Mesenchymal stem cell (in vitro differentiated cells and primary cell): ENCODE results near the gene VEPH1.

Source experiments
- DNase-seq: peaks from one replicate; pipeline ENCODE4 v3.0.0-alpha.2; 2013
- H2AFZ ChIP-seq: one replicate; pipeline ENCODE4 v1.6.1; 2013; ENCODE audit warnings: low read depth, mild to moderate bottlenecking, control low read depth, inconsistent platforms, low read length, moderate library complexity
- H2AK5ac ChIP-seq: 2 replicates; pipeline ENCODE4 v1.6.1; 2013; ENCODE audit warnings: low read length, moderate library complexity, mild to moderate bottlenecking, inconsistent platforms; ENCODE audit not compliant: severe bottlenecking
- H2BK120ac ChIP-seq: one replicate; pipeline ENCODE4 v1.6.1; 2013; ENCODE audit warnings: low read depth, mild to moderate bottlenecking, inconsistent platforms, low read length, moderate library complexity
- H2BK12ac ChIP-seq, 2 experiments: one replicate each; pipeline ENCODE4 v1.6.1; 2013; ENCODE audit warnings: inconsistent platforms in 2 of 2, low read length in 2 of 2, mild to moderate bottlenecking in 2 of 2, moderate library complexity in 2 of 2, control low read depth in 1 of 2
- H2BK15ac ChIP-seq: one replicate; pipeline ENCODE4 v1.6.1; 2013; ENCODE audit warnings: mild to moderate bottlenecking, low read depth, inconsistent platforms; ENCODE audit not compliant: poor library complexity, severe bottlenecking
- H2BK5ac ChIP-seq: 2 replicates; pipeline ENCODE4 v1.6.1; 2013; ENCODE audit warnings: low read depth, mild to moderate bottlenecking, low read length, control low read depth, inconsistent platforms; ENCODE audit not compliant: poor library complexity, severe bottlenecking
- H3K14ac ChIP-seq, 2 experiments: one replicate each; pipeline ENCODE4 v1.6.1; 2013; ENCODE audit warnings: inconsistent platforms in 2 of 2, low read length in 2 of 2, control low read depth in 1 of 2, mild to moderate bottlenecking in 1 of 2, moderate library complexity in 1 of 2
- H3K18ac ChIP-seq, 2 experiments: one replicate each; pipeline ENCODE4 v1.6.1; 2013; ENCODE audit warnings: inconsistent platforms in 2 of 2, low read length in 2 of 2, control low read depth in 1 of 2, low read depth in 1 of 2, mild to moderate bottlenecking in 1 of 2
- H3K23ac ChIP-seq, 2 experiments: one replicate each; pipeline ENCODE4 v1.6.1; 2013; ENCODE audit warnings: inconsistent platforms in 2 of 2, low read length in 2 of 2, mild to moderate bottlenecking in 2 of 2, moderate library complexity in 2 of 2, control low read depth in 1 of 2
- H3K27ac ChIP-seq: 2 replicates; pipeline ENCODE4 v1.5.1; 2013; ENCODE audit warnings: mild to moderate bottlenecking, moderate library complexity, low read length, control low read depth, inconsistent platforms; ENCODE audit not compliant: poor library complexity, severe bottlenecking
- H3K27me3 ChIP-seq, 2 experiments: 2 replicates each; pipeline versions ENCODE4 v1.6.1 to v1.7.0; 2013; ENCODE audit warnings: low read length in 2 of 2, mild to moderate bottlenecking in 2 of 2, moderate library complexity in 2 of 2, control low read depth in 1 of 2, inconsistent platforms in 1 of 2; ENCODE audit not compliant: control insufficient read depth in 1 of 2, insufficient read depth in 1 of 2
- H3K36me3 ChIP-seq, 2 experiments: 2 replicates each; pipeline versions ENCODE4 v1.6.1 to v1.7.0; 2013; ENCODE audit warnings: low read length in 2 of 2, control low read depth in 1 of 2, inconsistent platforms in 1 of 2, low read depth in 1 of 2, mild to moderate bottlenecking in 1 of 2; ENCODE audit not compliant: insufficient read depth in 2 of 2, control insufficient read depth in 1 of 2
- H3K4ac ChIP-seq, 2 experiments: one replicate each; pipeline ENCODE4 v1.6.1; 2013; ENCODE audit warnings: inconsistent platforms in 2 of 2, low read length in 2 of 2, mild to moderate bottlenecking in 2 of 2, moderate library complexity in 2 of 2, control low read depth in 1 of 2, low read depth in 1 of 2
- H3K4me1 ChIP-seq: 2 replicates; pipeline ENCODE4 v1.6.1; 2013; ENCODE audit warnings: low read depth, low read length, control low read depth; ENCODE audit not compliant: control insufficient read depth, insufficient read depth
- H3K4me2 ChIP-seq: 2 replicates; pipeline ENCODE4 v1.6.1; 2013; ENCODE audit warnings: low read length, mild to moderate bottlenecking, inconsistent platforms; ENCODE audit not compliant: poor library complexity, severe bottlenecking
- H3K4me3 ChIP-seq, 2 experiments: 2 replicates each; pipeline versions ENCODE4 v1.5.1 to v1.7.0; 2013; ENCODE audit warnings: low read length in 2 of 2, mild to moderate bottlenecking in 2 of 2, control low read depth in 1 of 2, low read depth in 1 of 2; ENCODE audit not compliant: insufficient read depth in 1 of 2
- H3K79me1 ChIP-seq: replicated peaks from 2 replicates; pipeline ENCODE4 v1.6.1; 2013; ENCODE audit warnings: mild to moderate bottlenecking, control low read depth, low read length, inconsistent platforms; ENCODE audit not compliant: poor library complexity, severe bottlenecking
- H3K9ac ChIP-seq: 2 replicates; pipeline ENCODE4 v1.7.0; 2013; ENCODE audit warnings: mild to moderate bottlenecking, low read length, moderate library complexity
- H3K9me3 ChIP-seq: 2 replicates; pipeline ENCODE4 v1.7.0; 2013; ENCODE audit warnings: mild to moderate bottlenecking, low read length; ENCODE audit not compliant: control insufficient read depth
- H4K8ac ChIP-seq: one replicate; pipeline ENCODE4 v1.6.1; 2013; ENCODE audit warnings: inconsistent platforms, mild to moderate bottlenecking, low read length, moderate library complexity
- H4K91ac ChIP-seq: one replicate; pipeline ENCODE4 v1.6.1; 2013; ENCODE audit warnings: mild to moderate bottlenecking, low read length, inconsistent platforms
- WGBS: methylation state at CpG from one replicate; pipeline ENCODE4 v1.1.7; 2013; ENCODE audit warnings: mixed read lengths; 5-methylcytosine and 5-hydroxymethylcytosine counted together

Gene VEPH1

DNA sequence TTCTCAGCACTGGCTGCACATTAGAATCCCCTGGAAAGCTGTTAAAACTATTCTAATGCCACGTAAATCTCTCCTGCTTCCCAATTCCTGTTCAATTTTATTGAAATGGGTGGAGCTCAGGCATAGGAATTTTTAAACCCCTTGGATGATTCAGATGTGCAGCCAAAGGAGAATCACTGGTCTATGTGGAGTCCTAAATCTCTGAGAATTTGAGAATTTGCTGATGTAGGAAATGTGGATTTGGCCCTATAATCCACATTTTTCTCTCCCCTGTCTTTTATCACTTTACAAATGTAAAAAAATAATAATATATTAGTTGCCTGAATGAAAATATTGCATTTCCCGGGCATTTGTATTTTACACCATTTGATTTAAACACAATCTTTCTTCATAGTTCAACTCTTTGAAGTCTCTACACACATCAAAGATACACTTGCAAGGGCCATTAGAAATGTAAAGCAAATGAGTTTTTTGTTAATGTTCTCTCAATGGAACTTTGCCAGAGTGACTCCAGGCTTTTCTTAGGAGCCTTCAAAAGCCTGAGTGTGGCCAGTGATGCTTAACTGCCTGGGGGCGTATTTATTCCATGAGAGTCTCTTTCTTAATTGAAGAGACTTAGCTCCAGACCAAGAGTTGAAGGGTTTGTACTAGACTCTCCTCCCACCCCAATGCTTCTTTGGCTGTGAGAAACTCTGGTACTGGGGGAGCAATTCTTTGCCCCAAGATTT lies 115.3 kb downstream of the VEPH1 start:
- no peak overlapping the region for H2BK5ac ChIP-seq
- no peaks in the 10 kb centered on the region for H3K9me3 ChIP-seq
- no peak overlapping the region for H2BK12ac ChIP-seq
- no peak for DNase-seq
- no peak overlapping the region for H4K91ac ChIP-seq
- H3K4me1 ChIP-seq: no peaks in the 10 kb centered on the region
- no peak overlapping the region for H3K9ac ChIP-seq
- H4K8ac ChIP-seq: no peak overlapping the region
- H2BK120ac ChIP-seq: no peak overlapping the region
- H3K4me3 ChIP-seq: no peak overlapping the region
- no peak overlapping the region for H2AK5ac ChIP-seq
- H3K27me3 ChIP-seq: no peaks in the 10 kb centered on the region
- H3K23ac ChIP-seq: no peak overlapping the region
- no peak overlapping the region for H2AFZ ChIP-seq
- no peak overlapping the region for H3K18ac ChIP-seq
- H3K4ac ChIP-seq: no peak overlapping the region
- no peak overlapping the region for H2BK15ac ChIP-seq
- H3K79me1 ChIP-seq: no peaks in the 10 kb centered on the region
- H3K36me3 ChIP-seq: peaks cover 0 to 5% of the 10 kb centered on the region in 2 experiments
- no CpG with 5 or more reads among the region's 3 CpGs for WGBS
- H3K27ac ChIP-seq: peak overlapping the region; percentile 1
- no peak overlapping the region for H3K14ac ChIP-seq
- no peak overlapping the region for H3K4me2 ChIP-seq

DNA sequence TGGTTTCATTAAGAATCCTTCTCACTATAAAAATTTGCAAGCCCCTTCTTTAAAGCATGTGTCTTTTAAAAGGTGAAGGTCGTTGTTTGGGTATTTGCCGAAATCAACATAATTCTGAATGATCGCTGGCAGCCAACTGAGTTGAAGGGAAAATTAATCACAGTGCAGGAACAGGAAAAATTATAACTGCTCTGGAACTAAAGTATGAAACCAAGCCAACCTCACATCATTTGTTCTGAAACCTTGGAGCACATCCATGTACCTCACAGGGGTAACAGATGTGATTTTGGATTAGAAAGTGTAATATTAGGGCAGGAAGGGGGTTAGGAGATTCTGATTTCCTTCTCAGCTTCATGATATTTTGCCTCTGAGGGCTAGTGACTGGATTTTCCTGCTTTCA lies 118.7 kb downstream of the VEPH1 start:
- DNase-seq: no peak
- Histone ChIP-seq H3K27ac (no peak overlapping the region), H3K4me3 (no peak overlapping the region), H3K18ac (no peak overlapping the region), H3K79me1 (no peaks in the 10 kb centered on the region), H2BK120ac (no peak overlapping the region), H4K8ac (no peak overlapping the region), H2BK5ac (no peak overlapping the region), H2BK12ac (no peak overlapping the region), H3K9me3 (no peaks in the 10 kb centered on the region), H3K4me1 (no peaks in the 10 kb centered on the region), H2BK15ac (no peak overlapping the region), H2AFZ (no peak overlapping the region), H4K91ac (no peak overlapping the region), H3K4ac (no peak overlapping the region), H2AK5ac (no peak overlapping the region), H3K9ac (peak overlapping the region; percentile 10), H3K27me3 (no peaks in the 10 kb centered on the region), H3K36me3 (peaks cover 0 to 3% of the 10 kb centered on the region in 2 experiments), H3K14ac (no peak overlapping the region), H3K4me2 (no peak overlapping the region), H3K23ac (no peak overlapping the region)
- 100% methylated on average over 3 of the region's 3 CpGs for WGBS

DNA sequence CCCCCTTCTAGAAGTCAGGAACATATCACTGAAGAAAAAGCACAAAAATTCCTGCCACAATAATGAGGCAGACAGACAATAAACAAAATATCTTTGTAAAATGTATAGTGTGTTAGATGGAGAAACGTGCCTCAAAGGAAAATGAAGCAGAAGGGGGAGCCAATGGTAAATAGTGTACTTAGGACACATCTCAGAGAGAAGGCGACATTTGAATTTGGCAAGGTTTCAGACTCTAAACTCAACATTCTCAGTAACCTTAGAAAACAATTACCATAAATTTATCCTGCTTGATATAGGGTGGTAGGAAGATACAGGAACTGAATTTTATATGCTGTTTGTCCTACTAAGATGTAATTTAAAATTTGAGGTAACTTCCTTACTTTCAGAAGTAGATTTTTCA lies 119.2 kb downstream of the VEPH1 start:
- H3K4me1 ChIP-seq: no peaks in the 10 kb centered on the region
- no peaks in the 10 kb centered on the region for H3K27me3 ChIP-seq
- H3K18ac ChIP-seq: no peak overlapping the region
- 88% methylated on average over 1 of the region's 2 CpGs for WGBS
- H3K23ac ChIP-seq: no peak overlapping the region
- H2BK5ac ChIP-seq: no peak overlapping the region
- no peak overlapping the region for H3K14ac ChIP-seq
- DNase-seq: no peak
- H3K4me3 ChIP-seq: no peak overlapping the region
- no peak overlapping the region for H4K91ac ChIP-seq
- no peak overlapping the region for H2AFZ ChIP-seq
- H2BK12ac ChIP-seq: no peak overlapping the region
- no peak overlapping the region for H2BK120ac ChIP-seq
- H2BK15ac ChIP-seq: no peak overlapping the region
- H3K4me2 ChIP-seq: no peak overlapping the region
- H3K36me3 ChIP-seq: peaks cover 0 to 3% of the 10 kb centered on the region in 2 experiments
- no peak overlapping the region for H3K9ac ChIP-seq
- H3K79me1 ChIP-seq: no peaks in the 10 kb centered on the region
- H4K8ac ChIP-seq: no peak overlapping the region
- H2AK5ac ChIP-seq: no peak overlapping the region
- H3K27ac ChIP-seq: no peak overlapping the region
- H3K9me3 ChIP-seq: no peaks in the 10 kb centered on the region
- H3K4ac ChIP-seq: no peak overlapping the region

DNA sequence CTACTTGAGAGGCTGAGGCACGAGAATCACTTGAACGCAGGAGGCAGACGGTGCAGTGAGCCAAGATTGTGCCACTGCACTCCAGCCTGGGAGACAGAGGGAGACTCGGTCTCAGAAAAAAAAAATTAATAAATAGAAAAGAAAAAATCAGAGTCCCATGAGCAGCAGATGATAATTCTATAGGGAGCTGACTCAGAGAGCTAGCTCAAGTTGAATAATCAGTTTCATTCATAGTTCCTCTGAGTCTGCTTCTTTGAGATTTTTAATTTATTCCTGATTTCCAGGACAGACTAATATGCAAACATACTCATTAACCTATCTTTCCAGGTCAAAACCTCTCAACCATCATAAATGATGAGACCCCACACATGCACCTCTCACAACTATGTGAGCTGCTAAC lies 121.6 kb downstream of the VEPH1 start:
- Histone ChIP-seq H3K4me2 (no peak overlapping the region), H3K79me1 (no peaks in the 10 kb centered on the region), H3K4me1 (no peaks in the 10 kb centered on the region), H3K9me3 (no peaks in the 10 kb centered on the region), H4K8ac (peak overlapping the region; percentile 75), H3K18ac (no peak overlapping the region), H3K14ac (no peak overlapping the region), H2AK5ac (no peak overlapping the region), H2BK15ac (no peak overlapping the region), H3K4me3 (no peak overlapping the region), H3K27ac (no peak overlapping the region), H4K91ac (no peak overlapping the region), H3K9ac (no peak overlapping the region), H2BK120ac (no peak overlapping the region), H3K23ac (no peak overlapping the region), H3K27me3 (no peaks in the 10 kb centered on the region), H2AFZ (no peak overlapping the region), H3K36me3 (peaks cover 3 to 4% of the 10 kb centered on the region in 2 experiments), H2BK12ac (no peak overlapping the region), H3K4ac (no peak overlapping the region), H2BK5ac (no peak overlapping the region)
- no peak for DNase-seq
- WGBS: 95% methylated on average over 4 of the region's 4 CpGs
